ENCODE data around the gene TNNT3. TPM values are rescaled to one million over a fixed set of nuclear protein-coding genes. Genes with fewer than 3 reads are reported as not detected.
"Not testable (repeated sequence)": the region's sequence is repeated elsewhere in the genome, so short reads cannot be mapped to it uniquely, and the experiment has no call there.

Gene TNNT3
- total and polyA plus RNA-seq, 4 experiments from 2014 or later = 9.3 to 10.5 TPM; not detected in 2

- POLR2A ChIA-PET (ENCODE audit: partially characterized antibody) = interaction anchor here (12.3 kb wide), 1 partner anchor 22 kb away, joined by 189 read pairs; the partner anchor contains the start of gene LSP1
- CTCF ChIA-PET (ENCODE audit: partially characterized antibody) = interaction anchor here (0.7 kb wide), 1 partner anchor 23 kb away, joined by 3 read pairs; no protein-coding TSS in a partner anchor
- H3K27ac Mint-ChIP-seq = peak overlapping the region in 2 of 7 donors; percentile 37 to 48
- peak overlapping the region in 1 of 8 donors; percentile 49 for H3K4me3 Mint-ChIP-seq
- H3K9me3 Mint-ChIP-seq; H3K27me3 Mint-ChIP-seq; H3K27me3 ChIP-seq (ENCODE audit: insufficient read depth, low read length); H3K4me3 ChIP-seq (ENCODE audit: low read length in 2 of 2); H3K36me3 Mint-ChIP-seq; H3K27ac ChIP-seq (ENCODE audit: low read depth, low read length); intact Hi-C loops (cut with micrococcal nuclease); H3K36me3 ChIP-seq (ENCODE audit: insufficient read depth, low read length); H3K9me3 ChIP-seq (ENCODE audit: control insufficient read depth in 1 of 2, low read length in 2 of 2): not testable (repeated sequence)
- H3K4me1 Mint-ChIP-seq = peaks cover 28 to 53% (median 42%) of the 10 kb centered on the region in 4 donors
- peaks cover 40% of the 10 kb centered on the region for H3K4me1 ChIP-seq (ENCODE audit: insufficient read depth, low read length)
- DNase-seq = peak in 1 of 5 donors; percentile 33
Measured at GRCh38 chr11:1873813-1874150, 45.7 kb upstream of the TNNT3 start.

- CTCF ChIA-PET (ENCODE audit: partially characterized antibody) = interaction anchor here (2.5 kb wide), 1 partner anchor 21 kb away, joined by 7 read pairs; the partner anchor contains the start of gene LSP1
Measured at GRCh38 chr11:1874441-1875092, 44.9 kb upstream of the TNNT3 start.

GRCh38 chr11:1875093-1875850 is 44.2 kb upstream of the TNNT3 start:
- H3K4me1 Mint-ChIP-seq = peaks cover 18 to 43% (median 31%) of the 10 kb centered on the region in 4 donors
- peaks cover 0 to 1% (median 0%) of the 10 kb centered on the region in 8 donors for H3K9me3 Mint-ChIP-seq
- no peak overlapping the region for H3K27ac ChIP-seq (ENCODE audit: low read depth, low read length)
- no peaks in the 10 kb centered on the region for H3K27me3 Mint-ChIP-seq
- intact Hi-C loops (cut with micrococcal nuclease) = no loop called here
- peaks cover 30% of the 10 kb centered on the region for H3K4me1 ChIP-seq (ENCODE audit: insufficient read depth, low read length)
- no peaks in the 10 kb centered on the region for H3K27me3 ChIP-seq (ENCODE audit: insufficient read depth, low read length)
- peak overlapping the region in 5 of 7 donors; percentile 18 to 85 (median 73) for H3K27ac Mint-ChIP-seq
- CTCF ChIA-PET (ENCODE audit: partially characterized antibody) = interaction anchor here (1.6 to 2.5 kb wide), 2 partner anchors 22 to 181 kb away, joined by 4 to 7 read pairs; partner anchors contain the start of gene LSP1
- DNase-seq = peak in 1 of 5 donors; percentile 24
- H3K4me3 ChIP-seq (ENCODE audit: low read length in 2 of 2) = no peak overlapping the region
- H3K36me3 ChIP-seq (ENCODE audit: insufficient read depth, low read length) = no peaks in the 10 kb centered on the region
- POLR2A ChIA-PET (ENCODE audit: partially characterized antibody) = interaction anchor here (0.6 to 12.3 kb wide), 3 partner anchors 24 to 276 kb away, joined by 3 to 189 read pairs (median 3); partner anchors contain the start of gene LSP1
- H3K9me3 ChIP-seq (ENCODE audit: control insufficient read depth in 1 of 2, low read length in 2 of 2) = no peaks in the 10 kb centered on the region
- H3K4me3 Mint-ChIP-seq = no peak overlapping the region
- H3K36me3 Mint-ChIP-seq = peaks cover 0 to 10% of the 10 kb centered on the region in 2 donors

More at GRCh38 chr11:1874441-1875092, 44.9 kb upstream of the TNNT3 start:
- intact Hi-C loops (cut with micrococcal nuclease); H3K27ac Mint-ChIP-seq; H3K36me3 ChIP-seq (ENCODE audit: insufficient read depth, low read length); H3K4me3 ChIP-seq (ENCODE audit: low read length in 2 of 2); H3K27me3 ChIP-seq (ENCODE audit: insufficient read depth, low read length); H3K36me3 Mint-ChIP-seq; H3K9me3 ChIP-seq (ENCODE audit: control insufficient read depth in 1 of 2, low read length in 2 of 2); H3K27ac ChIP-seq (ENCODE audit: low read depth, low read length); H3K4me3 Mint-ChIP-seq; H3K9me3 Mint-ChIP-seq; H3K27me3 Mint-ChIP-seq: not testable (repeated sequence)
- peaks cover 20 to 45% (median 34%) of the 10 kb centered on the region in 4 donors for H3K4me1 Mint-ChIP-seq
- H3K4me1 ChIP-seq (ENCODE audit: insufficient read depth, low read length) = peaks cover 32% of the 10 kb centered on the region
- peak in 1 of 5 donors; percentile 32 for DNase-seq
- POLR2A ChIA-PET (ENCODE audit: partially characterized antibody) = interaction anchor here (0.6 to 12.3 kb wide), 3 partner anchors 23 to 277 kb away, joined by 3 to 189 read pairs (median 3); partner anchors contain the start of gene LSP1

GRCh38 chr11:1875851-1876301 is 43.6 kb upstream of the TNNT3 start:
- H3K4me3 Mint-ChIP-seq; H3K4me3 ChIP-seq (ENCODE audit: low read length in 2 of 2); H3K36me3 ChIP-seq (ENCODE audit: insufficient read depth, low read length); H3K27ac ChIP-seq (ENCODE audit: low read depth, low read length); H3K36me3 Mint-ChIP-seq; intact Hi-C loops (cut with micrococcal nuclease); H3K27me3 ChIP-seq (ENCODE audit: insufficient read depth, low read length); H3K9me3 Mint-ChIP-seq; H3K9me3 ChIP-seq (ENCODE audit: control insufficient read depth in 1 of 2, low read length in 2 of 2); H3K27me3 Mint-ChIP-seq: not testable (repeated sequence)
- Mint-ChIP-seq H3K4me1 (peaks cover 13 to 41% (median 28%) of the 10 kb centered on the region in 4 donors), H3K27ac (peak overlapping the region in 2 of 7 donors; percentile 35 to 42)
- ChIA-PET CTCF (ENCODE audit: partially characterized antibody) (interaction anchor here (1.1 to 2.5 kb wide), 4 partner anchors 9 to 182 kb away, joined by 3 to 7 read pairs (median 4); partner anchors contain the start of gene LSP1), POLR2A (ENCODE audit: partially characterized antibody) (interaction anchor here (1.0 to 12.3 kb wide), 4 partner anchors 14 to 41 kb away, joined by 3 to 189 read pairs (median 7); partner anchors contain the start of gene LSP1)
- peak in 1 of 5 donors; percentile 8 for DNase-seq
- H3K4me1 ChIP-seq (ENCODE audit: insufficient read depth, low read length) = peaks cover 24% of the 10 kb centered on the region

GRCh38 chr11:1876361-1877063 is 43.0 kb upstream of the TNNT3 start:
- Mint-ChIP-seq H3K27ac (peak overlapping the region in 1 of 7 donors; percentile 35), H3K36me3 (peaks cover 0 to 12% of the 10 kb centered on the region in 2 donors), H3K9me3 (peaks cover 0 to 1% (median 0%) of the 10 kb centered on the region in 8 donors), H3K4me3 (no peak overlapping the region), H3K4me1 (peaks cover 9 to 37% (median 25%) of the 10 kb centered on the region in 4 donors), H3K27me3 (no peaks in the 10 kb centered on the region)
- DNase-seq = peak in 1 of 5 donors; percentile 30
- CTCF ChIA-PET (ENCODE audit: partially characterized antibody) = interaction anchor here (1.0 to 2.5 kb wide), 5 partner anchors 9 to 223 kb away, joined by 3 to 7 read pairs (median 3); partner anchors contain the start of gene LSP1
- Histone ChIP-seq H3K36me3 (ENCODE audit: insufficient read depth, low read length) (no peaks in the 10 kb centered on the region), H3K4me1 (ENCODE audit: insufficient read depth, low read length) (peaks cover 18% of the 10 kb centered on the region), H3K4me3 (ENCODE audit: low read length in 2 of 2) (no peak overlapping the region), H3K27ac (ENCODE audit: low read depth, low read length) (no peak overlapping the region), H3K27me3 (ENCODE audit: insufficient read depth, low read length) (no peaks in the 10 kb centered on the region), H3K9me3 (ENCODE audit: control insufficient read depth in 1 of 2, low read length in 2 of 2) (no peaks in the 10 kb centered on the region)
- intact Hi-C loops (cut with micrococcal nuclease) = no loop called here
- POLR2A ChIA-PET (ENCODE audit: partially characterized antibody) = interaction anchor here (1.0 to 12.3 kb wide), 3 partner anchors 13 to 36 kb away, joined by 3 to 189 read pairs (median 11); partner anchors contain the start of gene LSP1

- Histone ChIP-seq H3K36me3 (ENCODE audit: insufficient read depth, low read length) (no peaks in the 10 kb centered on the region), H3K4me3 (ENCODE audit: low read length in 2 of 2) (no peak overlapping the region), H3K27me3 (ENCODE audit: insufficient read depth, low read length) (no peaks in the 10 kb centered on the region), H3K27ac (ENCODE audit: low read depth, low read length) (no peak overlapping the region), H3K9me3 (ENCODE audit: control insufficient read depth in 1 of 2, low read length in 2 of 2) (no peaks in the 10 kb centered on the region), H3K4me1 (ENCODE audit: insufficient read depth, low read length) (peaks cover 16% of the 10 kb centered on the region)
- intact Hi-C loops (cut with micrococcal nuclease) = no loop called here
- H3K4me1 Mint-ChIP-seq = peaks cover 7 to 28% (median 19%) of the 10 kb centered on the region in 4 donors
- peak in 1 of 5 donors; percentile 27 for DNase-seq
- peak overlapping the region in 3 of 7 donors; percentile 35 to 64 (median 36) for H3K27ac Mint-ChIP-seq
- ChIA-PET POLR2A (ENCODE audit: partially characterized antibody) (interaction anchor here (0.7 to 12.3 kb wide), 3 partner anchors 13 to 26 kb away, joined by 3 to 189 read pairs (median 11); partner anchors contain the start of gene LSP1), CTCF (ENCODE audit: partially characterized antibody) (interaction anchor here (1.0 to 2.5 kb wide), 3 partner anchors 10 to 224 kb away, joined by 3 to 7 read pairs (median 3); partner anchors contain the start of gene LSP1)
- H3K4me3 Mint-ChIP-seq = no peak overlapping the region
- H3K27me3 Mint-ChIP-seq = no peaks in the 10 kb centered on the region
- peaks cover 0 to 16% of the 10 kb centered on the region in 2 donors for H3K36me3 Mint-ChIP-seq
- peaks cover 0 to 1% (median 0%) of the 10 kb centered on the region in 8 donors for H3K9me3 Mint-ChIP-seq
Measured at GRCh38 chr11:1877211-1878136, 42.0 kb upstream of the TNNT3 start.
